ENCODE measurements around the gene APOBEC4. TPM values are rescaled to one million over a fixed set of nuclear protein-coding genes. Genes with fewer than 3 reads are reported as not detected.

The APOBEC4 gene
- total and polyA plus RNA-seq, 2 of the 4 experiments (the other 2 are of a cell fraction), result not detected

DNA sequence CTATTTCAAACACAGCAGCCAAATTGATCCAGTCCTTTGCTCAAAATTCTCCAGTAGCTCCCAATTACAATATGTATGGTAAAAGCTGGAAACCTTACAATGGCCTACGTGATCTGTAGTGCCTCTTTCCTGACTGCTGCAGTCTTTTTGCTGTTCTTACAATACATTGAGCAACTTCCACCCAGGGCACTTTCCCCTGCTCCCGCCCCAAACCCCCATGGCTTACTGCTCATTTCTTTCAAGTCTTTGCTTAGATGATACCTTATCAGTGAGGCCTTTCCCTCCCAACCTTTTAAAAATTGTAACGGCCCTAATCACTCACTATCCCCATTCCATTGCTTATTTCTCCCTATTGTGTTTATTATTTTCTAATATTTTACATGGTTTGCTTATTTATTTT, 43.9 kb upstream of the APOBEC4 start:
- dilution Hi-C loops (cut with HindIII; ENCODE audit: low sequenced_read_pairs, unreplicated experiment) (no loop called here), in situ Hi-C loops (cut with MboI; ENCODE audit: low sequenced_read_pairs) (no loop called here), intact Hi-C loops (cut with micrococcal nuclease) (no loop called here)
- no peaks in the 10 kb centered on the region; a peak in 1 of 4 replicates for H3K79me1 ChIP-seq (ENCODE audit: low read depth in 1 of 2, low read length in 2 of 2)
- no CpG with 5 or more reads among the region's 3 CpGs for WGBS, 2 experiments (ENCODE audit: extremely low coverage in 2 of 2, insufficient read length in 1 of 2)
- 0 out of 2 replicates have a peak, but pooled peaks cover 6% of the 10 kb centered on the region for H3K9me1 ChIP-seq (ENCODE audit: insufficient read depth, low read length)
- no peak overlapping the region for H2BK5ac ChIP-seq (ENCODE audit: low read depth, low read length, poor library complexity, severe bottlenecking)
- H2AK5ac ChIP-seq (ENCODE audit: low read depth, low read length), result no peak overlapping the region
- no peak overlapping the region for H3K27ac ChIP-seq (ENCODE audit: insufficient read depth, low read length)
- no peaks in the 10 kb centered on the region for H3K9me3 ChIP-seq (ENCODE audit: control insufficient read depth, insufficient read depth, low read length)
- no peak overlapping the region for H4K5ac ChIP-seq (ENCODE audit: low read depth, low read length)
- DNase-seq (no peak), ATAC-seq (ENCODE audit: low read depth) (no peak)
- no peak overlapping the region for H3K18ac ChIP-seq (ENCODE audit: low read depth, low read length)
- H4K8ac ChIP-seq (ENCODE audit: low read depth in 2 of 2, low read length in 2 of 2), result no peak overlapping the region
- H3K4me3 ChIP-seq (ENCODE audit: insufficient read depth, low read depth, low read length), result no peak overlapping the region
- no peak overlapping the region for H3K4me2 ChIP-seq (ENCODE audit: low read depth, low read length)
- ChIA-PET POLR2A (ENCODE audit: unreplicated experiment) (no interaction called here), CTCF (no interaction called here)
- H2BK15ac ChIP-seq (ENCODE audit: low read depth, low read length), result no peak overlapping the region
- no peak overlapping the region for H3K14ac ChIP-seq (replicated peaks; ENCODE audit: low read depth, low read length)
- H3K4me1 ChIP-seq (ENCODE audit: control insufficient read depth, insufficient read depth, low read length), result peaks cover 3% of the 10 kb centered on the region; the same call in 1 of the 2 replicates
- H2BK20ac ChIP-seq (ENCODE audit: low read depth, low read length), result no peak overlapping the region
- H4K91ac ChIP-seq (ENCODE audit: insufficient read depth, low read depth, low read length), result no peak overlapping the region
- no peaks in the 10 kb centered on the region for H4K20me1 ChIP-seq (ENCODE audit: insufficient read depth, low read length)
- H3K56ac ChIP-seq (ENCODE audit: extremely low read depth, insufficient read depth, low read length), result no peak overlapping the region
- no peak overlapping the region for H3K4ac ChIP-seq (ENCODE audit: low read depth, low read length)
- H2AK9ac ChIP-seq (replicated peaks; ENCODE audit: low read depth, low read length, poor library complexity), result no peak overlapping the region
- no peak overlapping the region for H2BK120ac ChIP-seq (ENCODE audit: low read depth, low read length)
- no peak overlapping the region for H3K9ac ChIP-seq (ENCODE audit: low read depth, low read length)
- TF ChIP-seq RFX5 (IDR thresholded peaks at IDR 0.05; ENCODE audit: low read depth, low read length), result no peak
- no peak for TF ChIP-seq CHD1 (IDR thresholded peaks at IDR 0.05; ENCODE audit: low read depth, low read length)
- no peak for TF ChIP-seq POLR2A (IDR thresholded peaks at IDR 0.05; ENCODE audit: low read depth, low read length)
- TF ChIP-seq, protein P1, sequence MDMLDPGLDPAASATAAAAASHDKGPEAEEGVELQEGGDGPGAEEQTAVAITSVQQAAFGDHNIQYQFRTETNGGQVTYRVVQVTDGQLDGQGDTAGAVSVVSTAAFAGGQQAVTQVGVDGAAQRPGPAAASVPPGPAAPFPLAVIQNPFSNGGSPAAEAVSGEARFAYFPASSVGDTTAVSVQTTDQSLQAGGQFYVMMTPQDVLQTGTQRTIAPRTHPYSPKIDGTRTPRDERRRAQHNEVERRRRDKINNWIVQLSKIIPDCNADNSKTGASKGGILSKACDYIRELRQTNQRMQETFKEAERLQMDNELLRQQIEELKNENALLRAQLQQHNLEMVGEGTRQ (IDR thresholded peaks at IDR 0.05; ENCODE audit: low read depth, low read length), result no peak
- TF ChIP-seq RAD21 (IDR thresholded peaks at IDR 0.05; ENCODE audit: low read length), result no peak
- TF ChIP-seq FOS (IDR thresholded peaks at IDR 0.05; ENCODE audit: low read depth, low read length), result no peak
- no peak overlapping the region for H3K23ac ChIP-seq (ENCODE audit: low read depth, low read length)
- no TSS peak for BruUV-seq (replicated peaks)
- no peak overlapping the region for H2AFZ ChIP-seq (replicated peaks; ENCODE audit: low read length, poor library complexity)
- no peaks in the 10 kb centered on the region for H3K27me3 ChIP-seq (ENCODE audit: control insufficient read depth, insufficient read depth, low read length)
- no peaks in the 10 kb centered on the region for H3K36me3 ChIP-seq (ENCODE audit: control insufficient read depth, insufficient read depth, low read length)
